D721Med (cell line): ENCODE measurements around the gene ADTRP.

Source experiments
- DNase-seq: peaks from one replicate; pipeline ENCODE4 v3.0.0; 2011; ENCODE audit warnings: low spot score; ENCODE audit not compliant: insufficient read length
- FAIRE-seq: peaks from 2 replicates; lab custom pipeline; 2011; peaks lifted over from hg19 to GRCh38; lab: Jason Lieb, UNC
- TF ChIP-seq, protein P1 (sequence below): IDR thresholded peaks from 2 replicates; pipeline ENCODE4 v1.5.1; 2012; ENCODE audit warnings: mild to moderate bottlenecking, control low read depth; ENCODE audit not compliant: insufficient read depth; ENCODE audit errors: missing control alignments

Gene ADTRP

DNA sequence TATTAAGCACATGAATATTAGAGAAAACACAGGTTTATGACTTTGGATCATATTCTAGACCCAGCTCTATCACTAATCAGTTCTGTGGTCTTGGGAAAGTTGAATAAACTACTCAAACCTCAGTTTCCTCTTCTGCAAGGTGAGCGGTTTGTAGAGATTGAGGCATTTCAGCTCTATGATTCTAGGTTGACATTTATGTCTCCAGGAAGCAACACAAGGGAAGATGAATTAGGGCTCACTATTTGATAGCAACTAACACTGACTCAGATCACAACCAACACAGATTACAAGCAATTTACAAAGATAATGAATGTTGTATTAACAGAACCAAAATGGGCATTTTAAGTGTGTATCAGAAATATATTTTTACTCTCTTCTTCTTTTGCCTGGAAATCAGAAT, 21.9 kb downstream of the ADTRP start:
- DNase-seq (no peak), FAIRE-seq (no peak)
- TF ChIP-seq, protein P1, sequence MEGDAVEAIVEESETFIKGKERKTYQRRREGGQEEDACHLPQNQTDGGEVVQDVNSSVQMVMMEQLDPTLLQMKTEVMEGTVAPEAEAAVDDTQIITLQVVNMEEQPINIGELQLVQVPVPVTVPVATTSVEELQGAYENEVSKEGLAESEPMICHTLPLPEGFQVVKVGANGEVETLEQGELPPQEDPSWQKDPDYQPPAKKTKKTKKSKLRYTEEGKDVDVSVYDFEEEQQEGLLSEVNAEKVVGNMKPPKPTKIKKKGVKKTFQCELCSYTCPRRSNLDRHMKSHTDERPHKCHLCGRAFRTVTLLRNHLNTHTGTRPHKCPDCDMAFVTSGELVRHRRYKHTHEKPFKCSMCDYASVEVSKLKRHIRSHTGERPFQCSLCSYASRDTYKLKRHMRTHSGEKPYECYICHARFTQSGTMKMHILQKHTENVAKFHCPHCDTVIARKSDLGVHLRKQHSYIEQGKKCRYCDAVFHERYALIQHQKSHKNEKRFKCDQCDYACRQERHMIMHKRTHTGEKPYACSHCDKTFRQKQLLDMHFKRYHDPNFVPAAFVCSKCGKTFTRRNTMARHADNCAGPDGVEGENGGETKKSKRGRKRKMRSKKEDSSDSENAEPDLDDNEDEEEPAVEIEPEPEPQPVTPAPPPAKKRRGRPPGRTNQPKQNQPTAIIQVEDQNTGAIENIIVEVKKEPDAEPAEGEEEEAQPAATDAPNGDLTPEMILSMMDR, result no peak

DNA sequence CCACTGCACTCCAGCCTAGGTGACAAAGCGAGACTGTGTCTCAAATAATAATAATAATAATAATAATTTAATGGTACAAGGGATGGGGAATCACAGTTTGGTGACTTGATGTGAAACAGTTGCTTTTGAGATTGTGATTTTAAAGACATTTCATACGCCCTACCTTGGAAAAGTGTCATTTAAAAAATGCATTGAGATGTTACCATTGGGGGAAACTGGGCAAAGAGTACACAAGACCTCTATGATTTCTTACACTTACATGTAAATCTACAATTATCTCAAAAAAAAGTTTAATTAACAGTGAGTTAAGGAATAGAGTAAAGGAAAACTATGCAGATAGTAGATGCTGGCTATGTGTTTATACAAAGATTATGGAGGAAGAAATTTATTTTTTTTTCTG, 22.3 kb downstream of the ADTRP start:
- no peak for DNase-seq
- TF ChIP-seq, protein P1, result no peak
- FAIRE-seq, result no peak

DNA sequence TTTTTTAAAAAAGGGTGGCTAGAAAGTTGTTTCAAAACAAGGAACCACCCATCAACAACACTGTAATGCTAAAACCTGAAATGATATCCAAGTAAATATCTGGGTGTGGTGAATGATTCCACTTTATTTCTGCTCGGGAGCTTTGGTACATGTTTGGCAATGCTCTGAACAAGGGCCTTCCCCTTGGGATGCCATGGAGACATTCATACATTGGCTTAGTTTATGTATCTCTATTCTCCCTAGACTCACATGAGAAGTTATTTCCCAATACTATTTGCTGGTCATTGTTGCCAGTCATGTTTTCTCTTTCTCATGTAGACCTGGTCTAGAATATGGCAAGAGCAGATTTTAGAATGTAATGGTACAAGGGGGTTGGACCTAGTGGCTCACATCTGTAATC, 22.9 kb downstream of the ADTRP start:
- no peak for FAIRE-seq
- no peak for DNase-seq
- TF ChIP-seq, protein P1, result no peak

DNA sequence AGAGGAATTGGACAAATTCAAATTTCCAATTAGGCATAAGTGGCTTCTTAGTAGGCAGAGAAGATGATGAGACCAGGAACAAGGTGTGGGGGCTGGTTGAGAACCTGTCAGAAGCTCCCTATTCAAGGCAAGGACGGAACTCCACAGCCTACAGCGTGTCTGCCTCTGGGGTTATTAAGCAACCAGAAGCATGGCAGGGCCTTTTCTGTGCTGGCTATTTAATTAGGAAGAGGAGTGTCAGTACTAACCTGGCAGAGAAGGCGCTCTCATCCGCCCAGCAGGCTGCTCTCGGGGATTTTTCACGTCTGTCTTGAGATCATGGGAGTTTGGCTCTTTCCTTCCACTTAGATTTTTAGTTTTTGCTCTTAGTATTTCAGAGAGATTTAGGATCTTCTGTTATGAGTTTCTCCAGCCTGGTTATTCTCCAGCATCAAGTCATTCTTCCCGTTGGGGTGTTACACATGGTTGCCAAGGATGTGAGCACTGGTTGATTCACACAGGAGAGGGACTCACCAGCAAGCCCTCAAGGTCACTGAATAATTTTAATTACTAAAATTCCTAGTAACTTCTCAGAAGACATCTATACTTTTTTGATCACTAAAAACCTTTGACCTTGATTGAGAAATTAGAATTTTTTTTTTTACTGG, 23.9 kb downstream of the ADTRP start:
- FAIRE-seq (no peak), DNase-seq (no peak)
- TF ChIP-seq, protein P1, result no peak

DNA sequence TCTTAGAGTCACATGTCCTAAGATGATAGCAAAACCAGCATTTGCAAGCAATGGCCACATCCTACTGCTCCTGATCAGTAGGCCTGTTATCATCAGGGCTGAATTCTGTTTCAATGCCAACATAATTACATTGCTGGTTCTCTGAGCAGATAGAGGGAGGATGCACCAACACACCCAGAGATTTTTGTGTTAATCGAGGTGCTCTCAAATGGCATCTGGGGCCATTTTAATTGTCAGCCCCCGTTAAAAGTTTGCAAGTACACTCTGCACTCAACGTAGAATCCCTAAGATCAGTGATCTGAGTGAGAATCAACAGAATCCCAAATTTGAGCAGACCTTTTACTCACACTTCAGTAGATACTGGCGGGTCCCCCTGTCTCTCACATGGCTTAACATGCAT, 24.8 kb downstream of the ADTRP start:
- no peak for DNase-seq
- TF ChIP-seq, protein P1, result no peak

DNA sequence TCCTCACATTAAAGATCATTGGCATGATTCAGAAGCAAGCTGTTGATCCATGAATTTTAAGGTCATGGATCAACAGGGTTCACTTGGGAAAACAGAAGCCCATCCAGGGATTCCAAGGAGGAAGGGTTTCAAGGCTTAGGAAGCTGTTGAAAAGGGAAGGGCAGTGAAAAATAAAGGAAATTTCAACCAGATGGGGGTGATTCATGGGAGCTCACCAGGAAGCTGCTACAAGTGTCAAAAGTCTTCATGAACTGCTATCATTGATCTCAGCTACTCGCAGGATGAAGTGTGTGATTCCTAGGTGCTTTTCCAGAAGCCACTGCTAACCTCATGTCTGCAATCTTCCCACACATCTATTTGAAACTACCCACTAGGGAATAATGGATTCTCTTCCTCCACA, 26.2 kb downstream of the ADTRP start:
- no peak for DNase-seq
- no peak for FAIRE-seq
- TF ChIP-seq, protein P1, result no peak

More for the DNA sequence above, 24.8 kb downstream of the ADTRP start:
- no peak for FAIRE-seq

DNA sequence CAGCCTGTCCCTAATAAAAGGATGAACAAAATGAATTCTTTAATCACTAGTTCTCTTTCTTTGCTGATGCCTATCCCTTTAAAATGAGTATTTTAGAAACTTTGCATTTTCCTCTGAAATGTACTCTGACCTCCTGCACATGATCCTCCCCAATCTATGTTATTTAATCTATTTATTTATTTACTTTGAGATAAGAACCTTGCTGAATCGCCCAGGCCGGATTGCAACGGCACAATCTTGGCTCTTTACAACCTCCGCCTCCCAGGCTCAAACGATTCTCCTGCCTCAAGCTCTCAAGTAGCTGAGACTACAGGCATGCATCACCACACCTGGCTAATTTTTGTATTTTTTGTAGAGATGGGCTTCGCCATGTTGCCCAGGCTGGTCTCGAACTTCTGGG, 27.9 kb downstream of the ADTRP start:
- FAIRE-seq (no peak), DNase-seq (no peak)
- TF ChIP-seq, protein P1, result no peak
